ENCODE results near the gene TMEM164.

Gene TMEM164

GRCh38 chrX:110003167-110004156, 548 bp downstream of the TMEM164 start:
- no peak for DNase-seq (ENCODE audit: low read depth)

- DNase-seq (ENCODE audit: low read depth), result no peak
These were observed 1.3 kb downstream of the TMEM164 start for GRCh38 chrX:110004215-110004614.

GRCh38 chrX:110004731-110005369, 1.9 kb downstream of the TMEM164 start:
- no peak for DNase-seq (ENCODE audit: low read depth)

- no peak for DNase-seq (ENCODE audit: low read depth)
These were observed 3.2 kb downstream of the TMEM164 start for GRCh38 chrX:110006161-110006560.

- DNase-seq (ENCODE audit: low read depth), result no peak
These were observed 4.0 kb downstream of the TMEM164 start for GRCh38 chrX:110006821-110007375.

GRCh38 chrX:110008011-110008635, 5.2 kb downstream of the TMEM164 start:
- no peak for DNase-seq (ENCODE audit: low read depth)

- DNase-seq (ENCODE audit: low read depth), result no peak
These were observed 10.0 kb downstream of the TMEM164 start for GRCh38 chrX:110012818-110013485.

- DNase-seq (ENCODE audit: low read depth), result no peak
These were observed 11.1 kb downstream of the TMEM164 start for GRCh38 chrX:110013968-110014367.

GRCh38 chrX:110015032-110015431, 12.1 kb downstream of the TMEM164 start:
- DNase-seq (ENCODE audit: low read depth), result no peak

- no peak for DNase-seq (ENCODE audit: low read depth)
These were observed 13.0 kb downstream of the TMEM164 start for GRCh38 chrX:110015915-110016314.

- DNase-seq (ENCODE audit: low read depth), result no peak
These were observed 17.6 kb downstream of the TMEM164 start for GRCh38 chrX:110020536-110020935.

GRCh38 chrX:110021258-110022022, 18.5 kb downstream of the TMEM164 start:
- DNase-seq (ENCODE audit: low read depth), result no peak

- DNase-seq (ENCODE audit: low read depth), result no peak
These were observed 19.9 kb downstream of the TMEM164 start for GRCh38 chrX:110022599-110023448.

GRCh38 chrX:110025395-110025794, 22.5 kb downstream of the TMEM164 start:
- DNase-seq (ENCODE audit: low read depth), result no peak

GRCh38 chrX:110026099-110026844, 23.4 kb downstream of the TMEM164 start:
- no peak for DNase-seq (ENCODE audit: low read depth)

- no peak for DNase-seq (ENCODE audit: low read depth)
These were observed 29.7 kb downstream of the TMEM164 start for GRCh38 chrX:110032534-110033147.

- DNase-seq (ENCODE audit: low read depth), result no peak
These were observed 31.1 kb downstream of the TMEM164 start for GRCh38 chrX:110034036-110034435.

GRCh38 chrX:110036162-110037033, 33.5 kb downstream of the TMEM164 start:
- DNase-seq (ENCODE audit: low read depth), result no peak
